ENCODE data around the gene STK4. TPM values are rescaled to one million over a fixed set of nuclear protein-coding genes. Genes with fewer than 3 reads are reported as not detected.
A peak's percentile ranks its signal among the peaks of the same experiment; 100 is the strongest.

STK4 gene
- total RNA-seq, 2 donors from 2014 or later: 28.9 to 29.9 TPM

DNA sequence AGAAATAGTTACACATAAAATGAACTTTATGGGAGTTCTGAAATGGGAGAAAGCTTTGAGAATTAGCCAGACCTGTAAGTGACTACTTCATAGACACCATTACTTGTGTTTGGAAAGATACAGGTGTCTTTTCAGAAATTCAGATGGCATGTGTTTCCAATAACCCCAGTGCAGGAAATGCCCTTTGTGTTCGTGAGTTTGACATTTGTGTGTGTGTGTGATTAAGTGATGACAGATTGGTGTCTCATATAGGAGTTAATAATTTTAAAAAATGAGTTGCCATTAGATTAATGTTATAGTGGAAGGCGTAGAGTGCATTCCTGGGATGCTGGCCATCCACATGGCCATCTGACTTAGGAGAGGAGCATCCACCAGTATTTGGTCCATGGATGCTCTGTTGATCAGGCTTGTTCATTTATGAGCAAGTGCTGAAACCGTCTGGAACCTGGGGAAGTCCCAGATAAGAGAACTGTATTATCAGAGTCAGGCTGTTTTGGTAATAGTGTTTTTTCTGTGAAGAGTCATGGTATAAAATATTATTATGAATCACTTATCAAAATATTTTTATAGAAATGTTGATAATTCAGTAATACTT, 3.1 kb downstream of the STK4 start:
- no peaks in the 10 kb centered on the region for H3K9me3 ChIP-seq
- H3K4me3 ChIP-seq: no peak overlapping the region
- no peak overlapping the region for H3K9ac ChIP-seq (ENCODE audit: low read depth in 2 of 2, low read length in 2 of 2)
- no peaks in the 10 kb centered on the region for H3K27me3 ChIP-seq
- no peak for DNase-seq
- H3K36me3 ChIP-seq: peaks cover 10% of the 10 kb centered on the region
- TF ChIP-seq, protein P1, sequence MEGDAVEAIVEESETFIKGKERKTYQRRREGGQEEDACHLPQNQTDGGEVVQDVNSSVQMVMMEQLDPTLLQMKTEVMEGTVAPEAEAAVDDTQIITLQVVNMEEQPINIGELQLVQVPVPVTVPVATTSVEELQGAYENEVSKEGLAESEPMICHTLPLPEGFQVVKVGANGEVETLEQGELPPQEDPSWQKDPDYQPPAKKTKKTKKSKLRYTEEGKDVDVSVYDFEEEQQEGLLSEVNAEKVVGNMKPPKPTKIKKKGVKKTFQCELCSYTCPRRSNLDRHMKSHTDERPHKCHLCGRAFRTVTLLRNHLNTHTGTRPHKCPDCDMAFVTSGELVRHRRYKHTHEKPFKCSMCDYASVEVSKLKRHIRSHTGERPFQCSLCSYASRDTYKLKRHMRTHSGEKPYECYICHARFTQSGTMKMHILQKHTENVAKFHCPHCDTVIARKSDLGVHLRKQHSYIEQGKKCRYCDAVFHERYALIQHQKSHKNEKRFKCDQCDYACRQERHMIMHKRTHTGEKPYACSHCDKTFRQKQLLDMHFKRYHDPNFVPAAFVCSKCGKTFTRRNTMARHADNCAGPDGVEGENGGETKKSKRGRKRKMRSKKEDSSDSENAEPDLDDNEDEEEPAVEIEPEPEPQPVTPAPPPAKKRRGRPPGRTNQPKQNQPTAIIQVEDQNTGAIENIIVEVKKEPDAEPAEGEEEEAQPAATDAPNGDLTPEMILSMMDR (IDR thresholded peaks at IDR 0.05): no peak
- peaks cover 13% of the 10 kb centered on the region for H3K4me1 ChIP-seq
- intact Hi-C loops (cut with DNase I): no loop called here
- H3K27ac ChIP-seq: peak overlapping the region; percentile 48

DNA sequence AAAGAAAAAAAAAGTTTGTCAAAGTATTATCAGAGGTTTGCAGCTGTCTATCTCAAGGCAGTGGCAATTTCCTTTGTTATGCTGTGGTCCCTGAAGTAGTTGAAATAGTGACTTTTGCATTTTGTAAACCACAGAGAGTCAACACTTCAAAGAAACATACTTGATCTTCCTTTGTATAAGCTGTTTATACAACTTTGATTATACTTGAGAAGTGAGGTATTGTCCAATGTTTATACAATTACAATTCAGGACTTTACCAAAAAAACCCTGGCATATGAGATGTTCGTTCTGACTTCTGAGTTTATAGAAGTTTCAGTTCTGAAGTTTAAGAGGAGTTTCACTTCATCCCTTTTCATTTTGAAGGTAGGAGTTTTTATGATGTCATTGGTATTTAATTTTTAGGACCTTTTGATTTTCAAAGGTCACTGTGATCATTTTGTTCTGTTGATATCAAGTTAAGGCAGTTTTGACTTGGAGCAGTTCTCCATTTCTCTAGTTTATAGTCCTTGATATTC, 4.0 kb downstream of the STK4 start:
- no peak for DNase-seq
- H3K9me3 ChIP-seq: no peaks in the 10 kb centered on the region
- H3K4me3 ChIP-seq: no peak overlapping the region
- peak overlapping the region; percentile 48 for H3K27ac ChIP-seq
- H3K36me3 ChIP-seq: peaks cover 10% of the 10 kb centered on the region
- no peaks in the 10 kb centered on the region for H3K27me3 ChIP-seq
- no peak overlapping the region for H3K9ac ChIP-seq (ENCODE audit: low read depth in 2 of 2, low read length in 2 of 2)
- H3K4me1 ChIP-seq: peaks cover 13% of the 10 kb centered on the region
- intact Hi-C loops (cut with DNase I): no loop called here
- TF ChIP-seq, protein P1 (IDR thresholded peaks at IDR 0.05): no peak

DNA sequence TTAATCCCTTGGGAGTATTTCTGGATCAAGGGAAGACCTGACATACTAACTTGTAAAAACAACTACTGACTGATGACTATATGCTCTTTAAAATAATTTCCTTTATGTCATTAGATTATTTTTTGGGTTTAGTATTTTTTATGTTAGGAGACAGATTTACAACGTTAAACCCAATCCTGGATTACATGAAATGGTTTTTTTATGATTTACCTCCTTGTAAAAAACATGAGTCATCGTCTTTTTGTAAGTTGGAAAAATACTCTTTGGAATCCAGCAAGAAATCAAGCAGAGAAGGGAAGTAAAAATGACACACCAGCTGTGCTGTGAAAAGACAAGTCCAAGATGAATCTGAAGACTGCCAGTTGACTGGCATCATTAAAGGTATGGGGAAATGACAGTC, 6.7 kb downstream of the STK4 start:
- no peak for DNase-seq
- Histone ChIP-seq H3K4me1 (no peaks in the 10 kb centered on the region), H3K27ac (peak overlapping the region; percentile 4), H3K27me3 (no peaks in the 10 kb centered on the region), H3K9ac (ENCODE audit: low read depth in 2 of 2, low read length in 2 of 2) (peak overlapping the region in 1 of 2 donors; percentile 8), H3K9me3 (no peaks in the 10 kb centered on the region), H3K4me3 (no peak overlapping the region), H3K36me3 (peaks cover 10% of the 10 kb centered on the region)
- intact Hi-C loops (cut with DNase I): no loop called here
- TF ChIP-seq, protein P1 (IDR thresholded peaks at IDR 0.05): no peak

DNA sequence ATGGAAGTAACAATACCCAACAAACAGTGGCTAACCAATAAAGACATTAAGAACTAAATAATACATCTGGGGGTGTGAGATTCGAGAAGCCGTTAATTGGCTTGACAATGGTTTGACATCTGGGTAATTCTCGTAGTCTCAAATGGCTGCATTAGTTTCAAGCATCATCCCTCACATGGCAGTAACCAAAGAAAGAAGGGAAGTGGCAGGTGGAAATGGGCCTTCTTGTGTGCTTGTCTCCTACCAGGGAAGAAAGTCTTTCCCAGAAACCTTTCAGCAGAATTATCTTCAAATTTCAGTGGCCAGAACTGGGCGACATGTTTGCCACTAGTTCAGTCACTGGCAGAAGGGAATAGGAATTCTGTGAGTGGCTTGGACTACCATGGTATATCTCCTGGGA, 10.4 kb downstream of the STK4 start:
- H3K4me1 ChIP-seq: no peaks in the 10 kb centered on the region
- H3K4me3 ChIP-seq: no peak overlapping the region
- peaks cover 10% of the 10 kb centered on the region for H3K36me3 ChIP-seq
- intact Hi-C loops (cut with DNase I): no loop called here
- H3K27me3 ChIP-seq: no peaks in the 10 kb centered on the region
- TF ChIP-seq, protein P1 (IDR thresholded peaks at IDR 0.05): no peak
- H3K9me3 ChIP-seq: no peaks in the 10 kb centered on the region
- DNase-seq: no peak
- no peak overlapping the region for H3K27ac ChIP-seq
- H3K9ac ChIP-seq (ENCODE audit: low read depth in 2 of 2, low read length in 2 of 2): no peak overlapping the region

DNA sequence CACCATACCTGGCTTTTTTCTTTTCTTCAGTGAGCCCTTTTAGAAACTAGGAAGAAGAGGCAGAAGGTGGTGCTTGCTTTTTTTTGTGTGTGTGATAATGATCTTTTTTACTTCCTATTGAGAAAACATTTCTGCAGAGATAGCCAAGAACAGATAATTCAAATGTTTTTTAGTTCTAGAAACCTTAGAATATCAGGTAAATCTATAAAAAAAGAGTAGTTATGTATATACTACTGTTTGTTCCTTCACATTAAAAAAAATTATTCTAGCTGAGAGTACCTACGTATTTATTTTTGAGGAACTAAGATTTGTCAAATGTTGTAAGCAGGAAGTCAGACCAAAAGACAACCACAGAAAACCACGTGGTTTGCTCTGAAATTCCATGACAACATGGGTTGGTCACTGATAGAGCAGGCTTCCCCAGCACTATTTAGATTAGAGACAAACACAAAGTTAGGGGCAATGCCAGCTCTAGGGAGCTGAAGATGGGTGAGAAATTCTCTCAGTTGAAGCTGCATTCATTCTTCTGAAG, 12.8 kb downstream of the STK4 start:
- Histone ChIP-seq H3K27me3 (no peaks in the 10 kb centered on the region), H3K36me3 (no peaks in the 10 kb centered on the region), H3K9ac (ENCODE audit: low read depth in 2 of 2, low read length in 2 of 2) (no peak overlapping the region), H3K9me3 (no peaks in the 10 kb centered on the region), H3K4me3 (no peak overlapping the region), H3K4me1 (no peaks in the 10 kb centered on the region), H3K27ac (peak overlapping the region; percentile 62)
- peak; percentile 53 for DNase-seq
- TF ChIP-seq, protein P1 (IDR thresholded peaks at IDR 0.05): no peak
- intact Hi-C loops (cut with DNase I): no loop called here

Measured in colonic mucosa (tissue), 4 donors.